ENCODE measurements around the gene ZFP90. TPM values are rescaled to one million over a fixed set of nuclear protein-coding genes. Genes with fewer than 3 reads are reported as not detected.

ZFP90 gene
- total RNA-seq = 17.7 TPM
- long read RNA-seq, full-length matches to known transcripts = 9 of 13 reads
- long read RNA-seq, partial matches to known transcripts = 0 of 13 reads
- long read RNA-seq, other reads (novel, unspliced or antisense) = 4 of 13 reads

DNA sequence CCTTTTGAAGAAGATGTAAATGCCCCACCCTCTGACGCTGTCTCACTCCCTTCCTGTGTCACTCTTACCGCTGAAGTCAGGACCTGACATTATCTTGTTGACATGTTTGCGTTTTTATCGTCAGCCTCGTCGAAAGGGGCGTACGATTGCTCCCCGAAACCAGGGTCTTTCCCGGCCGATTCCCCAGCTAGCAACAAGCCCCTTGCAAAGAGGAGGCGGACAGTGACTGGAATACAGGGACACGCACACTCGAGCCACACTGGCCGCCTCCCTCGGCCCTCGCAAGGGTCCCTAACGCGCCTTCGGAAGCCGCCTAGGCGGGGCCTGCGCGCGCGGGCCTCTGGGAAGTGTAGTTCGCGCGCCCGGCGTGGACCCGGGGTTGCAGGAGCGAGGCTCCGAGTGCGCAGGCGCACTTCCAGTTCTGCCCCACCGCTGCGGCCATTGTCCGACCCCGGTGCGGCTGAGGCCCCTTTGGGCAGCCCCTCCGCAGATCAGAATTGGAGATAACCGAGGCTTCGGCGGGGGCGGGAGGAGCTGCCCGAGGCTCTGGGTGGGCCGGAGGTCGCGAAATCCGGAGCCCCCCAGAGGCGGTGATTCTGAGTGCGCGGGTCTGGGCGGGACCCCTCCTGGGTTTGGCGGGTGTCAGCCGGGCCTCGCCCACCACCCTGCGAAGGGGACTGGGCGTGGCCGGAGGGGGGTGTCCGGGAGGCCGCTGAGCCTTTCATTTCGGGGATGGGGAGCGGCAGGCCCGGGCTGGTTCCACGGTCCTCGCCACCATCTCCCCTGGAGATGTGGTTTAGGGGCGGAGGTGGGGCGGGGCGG is at the start of gene ZFP90:
TSS of gene ZFP90 (plus strand) at position 412 of the 822 bp plus-strand sequence. CDS start 502 bp downstream, outside the sequence.
- ATAC-seq (peak; percentile 99), DNase-seq (peak; percentile 96)
- no peaks in the 10 kb centered on the region for H3K9me3 ChIP-seq
- TF ChIP-seq, protein P1, sequence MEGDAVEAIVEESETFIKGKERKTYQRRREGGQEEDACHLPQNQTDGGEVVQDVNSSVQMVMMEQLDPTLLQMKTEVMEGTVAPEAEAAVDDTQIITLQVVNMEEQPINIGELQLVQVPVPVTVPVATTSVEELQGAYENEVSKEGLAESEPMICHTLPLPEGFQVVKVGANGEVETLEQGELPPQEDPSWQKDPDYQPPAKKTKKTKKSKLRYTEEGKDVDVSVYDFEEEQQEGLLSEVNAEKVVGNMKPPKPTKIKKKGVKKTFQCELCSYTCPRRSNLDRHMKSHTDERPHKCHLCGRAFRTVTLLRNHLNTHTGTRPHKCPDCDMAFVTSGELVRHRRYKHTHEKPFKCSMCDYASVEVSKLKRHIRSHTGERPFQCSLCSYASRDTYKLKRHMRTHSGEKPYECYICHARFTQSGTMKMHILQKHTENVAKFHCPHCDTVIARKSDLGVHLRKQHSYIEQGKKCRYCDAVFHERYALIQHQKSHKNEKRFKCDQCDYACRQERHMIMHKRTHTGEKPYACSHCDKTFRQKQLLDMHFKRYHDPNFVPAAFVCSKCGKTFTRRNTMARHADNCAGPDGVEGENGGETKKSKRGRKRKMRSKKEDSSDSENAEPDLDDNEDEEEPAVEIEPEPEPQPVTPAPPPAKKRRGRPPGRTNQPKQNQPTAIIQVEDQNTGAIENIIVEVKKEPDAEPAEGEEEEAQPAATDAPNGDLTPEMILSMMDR (IDR thresholded peaks at IDR 0.05) = no peak
- H3K36me3 ChIP-seq = peaks cover 5% of the 10 kb centered on the region
- no peaks in the 10 kb centered on the region for H3K4me1 ChIP-seq
- no peaks in the 10 kb centered on the region for H3K27me3 ChIP-seq
- intact Hi-C loops (cut with DNase I) = no loop called here
- H3K4me3 ChIP-seq = peak within 1 kb of the TSS; percentile 84
- peak within 1 kb of the TSS; percentile 85 for H3K27ac ChIP-seq

DNA sequence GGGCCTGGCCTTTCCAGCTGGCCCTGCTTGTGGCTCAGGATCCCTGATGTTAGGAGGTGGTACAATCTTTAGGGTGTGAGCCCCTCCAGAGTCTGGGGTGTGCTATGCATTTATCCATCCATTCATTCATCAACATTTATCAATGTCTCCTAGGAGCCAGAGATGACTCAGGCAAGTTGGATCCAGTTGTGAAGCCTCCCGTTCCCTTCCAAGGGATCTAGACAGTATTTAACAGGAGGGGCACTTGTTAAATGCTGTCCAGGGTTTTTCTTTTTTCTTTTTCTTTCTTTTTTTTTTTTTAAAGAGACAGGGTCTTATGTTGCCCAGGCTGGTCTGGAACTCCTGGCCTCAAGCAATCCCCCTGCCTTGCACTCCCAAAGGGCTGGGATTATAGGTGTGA is 48.7 kb upstream of the ZFP90 start:
- H3K4me3 ChIP-seq = no peak overlapping the region
- TF ChIP-seq, protein P1 (IDR thresholded peaks at IDR 0.05) = no peak
- H3K9me3 ChIP-seq = no peaks in the 10 kb centered on the region
- H3K36me3 ChIP-seq = no peaks in the 10 kb centered on the region
- intact Hi-C loops (cut with DNase I) = no loop called here
- ATAC-seq = no peak
- H3K27ac ChIP-seq = no peak overlapping the region
- DNase-seq = no peak
- H3K27me3 ChIP-seq = no peaks in the 10 kb centered on the region
- peaks cover 5% of the 10 kb centered on the region for H3K4me1 ChIP-seq

DNA sequence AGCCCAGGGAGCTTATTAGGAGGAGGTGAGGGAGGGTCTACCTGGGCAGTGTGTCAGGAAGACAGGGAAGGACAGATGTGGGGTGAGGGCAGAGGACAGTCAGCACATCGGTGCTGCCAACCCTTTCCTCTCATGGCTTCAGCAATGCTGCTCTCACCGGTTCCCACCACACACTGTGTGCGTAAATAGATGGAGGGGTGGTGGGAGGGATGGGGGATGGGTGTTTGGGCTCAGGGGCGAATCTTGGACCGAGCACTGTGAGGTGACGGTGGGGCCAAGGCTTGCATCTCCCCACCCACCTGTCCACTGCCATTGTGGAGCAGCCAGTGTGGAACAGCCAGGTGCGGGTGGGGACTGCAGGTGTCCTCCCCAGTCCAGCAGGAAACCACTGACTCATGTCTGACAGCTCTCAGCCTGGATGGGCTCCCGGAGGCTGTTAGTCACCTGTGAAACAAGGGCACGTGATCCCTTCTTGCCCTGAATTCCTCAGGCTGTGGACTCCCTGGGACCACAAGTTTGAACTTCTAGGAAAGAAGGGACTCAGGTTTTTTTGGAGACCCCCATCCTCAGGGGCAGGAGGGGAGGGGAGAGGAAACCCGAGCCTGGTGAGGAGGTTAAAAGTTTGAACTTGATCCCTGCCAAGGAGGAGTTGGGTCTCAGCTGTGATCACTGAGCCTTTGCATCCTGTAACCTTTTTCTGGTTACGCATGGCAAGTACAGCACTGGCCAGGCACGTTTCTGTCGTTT is 48.1 kb upstream of the ZFP90 start:
- intact Hi-C loops (cut with DNase I) = no loop called here
- no peak overlapping the region for H3K27ac ChIP-seq
- ATAC-seq = peak; percentile 83

DNA sequence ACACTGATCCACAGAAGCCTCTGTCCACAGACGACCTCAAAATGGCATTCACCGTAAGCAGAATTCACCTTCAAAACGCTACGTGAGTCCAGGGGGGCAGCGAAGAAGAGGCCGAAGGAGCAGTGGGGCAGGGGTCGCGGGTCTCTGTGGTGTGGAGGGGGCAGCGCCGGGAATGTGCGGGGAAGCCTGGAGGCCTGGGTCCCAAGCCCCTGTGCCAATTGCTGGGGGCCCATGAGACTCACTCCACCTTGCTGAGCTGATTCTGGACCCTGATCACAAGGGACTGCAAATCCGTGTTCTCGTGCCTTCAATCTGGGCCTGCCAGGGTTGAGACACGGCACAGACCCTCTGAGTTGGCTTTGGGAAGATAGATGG is 47.5 kb upstream of the ZFP90 start:
- ATAC-seq (no peak), DNase-seq (no peak)
- intact Hi-C loops (cut with DNase I) = no loop called here
- H3K27me3 ChIP-seq = no peaks in the 10 kb centered on the region
- TF ChIP-seq, protein P1 (IDR thresholded peaks at IDR 0.05) = no peak
- H3K27ac ChIP-seq = no peak overlapping the region
- no peaks in the 10 kb centered on the region for H3K36me3 ChIP-seq
- no peak overlapping the region for H3K4me3 ChIP-seq
- H3K9me3 ChIP-seq = no peaks in the 10 kb centered on the region
- peaks cover 2% of the 10 kb centered on the region for H3K4me1 ChIP-seq

More for the DNA sequence above, 48.1 kb upstream of the ZFP90 start:
- Histone ChIP-seq H3K9me3 (no peaks in the 10 kb centered on the region), H3K4me3 (no peak overlapping the region), H3K27me3 (no peaks in the 10 kb centered on the region), H3K4me1 (peaks cover 5% of the 10 kb centered on the region), H3K36me3 (no peaks in the 10 kb centered on the region)
- DNase-seq = peak; percentile 70
- TF ChIP-seq, protein P1 (IDR thresholded peaks at IDR 0.05) = no peak

DNA sequence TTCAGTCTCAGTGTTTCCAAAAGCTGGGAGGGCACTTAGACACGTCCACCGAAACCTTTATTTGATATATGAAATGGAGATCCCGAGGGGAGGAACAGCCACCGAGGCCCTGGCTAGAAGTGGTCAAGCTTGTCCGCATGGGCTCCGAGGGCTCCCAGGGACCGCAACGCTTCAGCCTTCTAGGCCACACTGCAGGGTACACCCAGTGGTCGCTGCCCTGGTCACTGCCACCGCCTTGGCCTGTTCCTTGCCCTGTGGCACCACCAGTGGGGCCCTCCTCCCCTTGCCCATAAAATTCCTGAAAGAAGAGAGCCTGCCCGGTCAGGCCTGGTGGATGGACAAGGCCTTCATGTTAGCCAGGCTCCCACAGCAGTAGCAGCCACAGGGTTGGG is 46.9 kb upstream of the ZFP90 start:
- Histone ChIP-seq H3K4me3 (no peak overlapping the region), H3K4me1 (no peaks in the 10 kb centered on the region), H3K27me3 (no peaks in the 10 kb centered on the region), H3K27ac (no peak overlapping the region), H3K9me3 (no peaks in the 10 kb centered on the region), H3K36me3 (no peaks in the 10 kb centered on the region)
- DNase-seq (no peak), ATAC-seq (no peak)
- intact Hi-C loops (cut with DNase I) = no loop called here
- TF ChIP-seq, protein P1 (IDR thresholded peaks at IDR 0.05) = no peak
